Measurements from ENCODE around the gene THRB.

DNA sequence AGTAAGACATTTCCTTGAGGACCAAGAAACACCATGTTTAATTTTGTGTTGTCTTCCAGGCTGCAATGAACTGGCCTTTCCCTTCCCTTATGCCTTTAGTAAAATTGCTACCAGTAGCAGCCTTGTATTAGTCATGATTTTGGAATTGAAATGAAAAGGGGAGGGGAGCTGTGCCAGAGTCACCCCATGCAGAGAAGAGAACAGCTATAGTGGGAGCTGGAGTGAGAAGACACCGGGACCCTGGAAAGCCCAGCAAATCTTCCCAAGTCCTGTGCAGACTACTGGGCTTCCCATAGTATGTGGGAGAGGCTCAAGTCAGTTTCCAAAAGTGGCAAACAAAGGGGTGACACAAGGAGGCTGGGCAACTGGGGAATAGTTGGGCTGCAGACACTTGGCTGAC lies 371.1 kb downstream of the THRB start:
- TF ChIP-seq, protein P1, sequence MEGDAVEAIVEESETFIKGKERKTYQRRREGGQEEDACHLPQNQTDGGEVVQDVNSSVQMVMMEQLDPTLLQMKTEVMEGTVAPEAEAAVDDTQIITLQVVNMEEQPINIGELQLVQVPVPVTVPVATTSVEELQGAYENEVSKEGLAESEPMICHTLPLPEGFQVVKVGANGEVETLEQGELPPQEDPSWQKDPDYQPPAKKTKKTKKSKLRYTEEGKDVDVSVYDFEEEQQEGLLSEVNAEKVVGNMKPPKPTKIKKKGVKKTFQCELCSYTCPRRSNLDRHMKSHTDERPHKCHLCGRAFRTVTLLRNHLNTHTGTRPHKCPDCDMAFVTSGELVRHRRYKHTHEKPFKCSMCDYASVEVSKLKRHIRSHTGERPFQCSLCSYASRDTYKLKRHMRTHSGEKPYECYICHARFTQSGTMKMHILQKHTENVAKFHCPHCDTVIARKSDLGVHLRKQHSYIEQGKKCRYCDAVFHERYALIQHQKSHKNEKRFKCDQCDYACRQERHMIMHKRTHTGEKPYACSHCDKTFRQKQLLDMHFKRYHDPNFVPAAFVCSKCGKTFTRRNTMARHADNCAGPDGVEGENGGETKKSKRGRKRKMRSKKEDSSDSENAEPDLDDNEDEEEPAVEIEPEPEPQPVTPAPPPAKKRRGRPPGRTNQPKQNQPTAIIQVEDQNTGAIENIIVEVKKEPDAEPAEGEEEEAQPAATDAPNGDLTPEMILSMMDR (IDR thresholded peaks at IDR 0.05): no peak
- TF ChIP-seq CEBPB (IDR thresholded peaks at IDR 0.05): no peak
- TF ChIP-seq RFX5 (IDR thresholded peaks at IDR 0.05): no peak
- TF ChIP-seq, protein P2, sequence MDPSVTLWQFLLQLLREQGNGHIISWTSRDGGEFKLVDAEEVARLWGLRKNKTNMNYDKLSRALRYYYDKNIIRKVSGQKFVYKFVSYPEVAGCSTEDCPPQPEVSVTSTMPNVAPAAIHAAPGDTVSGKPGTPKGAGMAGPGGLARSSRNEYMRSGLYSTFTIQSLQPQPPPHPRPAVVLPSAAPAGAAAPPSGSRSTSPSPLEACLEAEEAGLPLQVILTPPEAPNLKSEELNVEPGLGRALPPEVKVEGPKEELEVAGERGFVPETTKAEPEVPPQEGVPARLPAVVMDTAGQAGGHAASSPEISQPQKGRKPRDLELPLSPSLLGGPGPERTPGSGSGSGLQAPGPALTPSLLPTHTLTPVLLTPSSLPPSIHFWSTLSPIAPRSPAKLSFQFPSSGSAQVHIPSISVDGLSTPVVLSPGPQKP (IDR thresholded peaks at IDR 0.05; ENCODE audit: low read depth, low read length): no peak
- no peak for TF ChIP-seq JUN (IDR thresholded peaks at IDR 0.05)
- no peak for TF ChIP-seq HOXA7 (CRISPR knock-in tag; IDR thresholded peaks at IDR 0.05)
- TF ChIP-seq POLR2A (IDR thresholded peaks at IDR 0.05; ENCODE audit: low read length): no peak
- TF ChIP-seq ZFP36 (IDR thresholded peaks at IDR 0.05; ENCODE audit: borderline replicate concordance, partially characterized antibody): no peak
- TF ChIP-seq NR3C1 (IDR thresholded peaks at IDR 0.05): no peak
